Kidney tubule cell (primary cell): ENCODE measurements around the gene HS6ST2.

Source experiments
- DNase-seq: peaks from one replicate; pipeline ENCODE4 v3.0.0-alpha.2; 2018; ENCODE audit warnings: low spot score

The HS6ST2 gene

DNA sequence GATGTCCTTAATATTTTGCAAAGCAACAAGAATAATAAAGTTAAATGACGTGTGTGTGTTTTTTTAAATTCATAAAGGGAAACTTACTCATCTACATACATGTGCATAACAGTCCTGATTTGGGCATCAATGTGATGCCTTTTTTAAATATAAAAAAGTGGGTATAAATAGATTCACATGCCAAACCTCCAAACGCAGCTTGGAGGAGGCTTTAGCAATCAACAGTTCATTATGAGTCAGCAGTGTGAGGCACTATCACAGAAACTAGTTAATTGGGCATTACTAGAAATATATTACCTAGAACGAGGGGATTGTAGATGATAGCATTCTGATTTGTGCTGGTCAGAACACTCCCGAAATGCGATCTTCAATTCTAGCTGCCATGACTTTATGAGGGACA, 115.1 kb downstream of the HS6ST2 start:
- DNase-seq: no peak

DNA sequence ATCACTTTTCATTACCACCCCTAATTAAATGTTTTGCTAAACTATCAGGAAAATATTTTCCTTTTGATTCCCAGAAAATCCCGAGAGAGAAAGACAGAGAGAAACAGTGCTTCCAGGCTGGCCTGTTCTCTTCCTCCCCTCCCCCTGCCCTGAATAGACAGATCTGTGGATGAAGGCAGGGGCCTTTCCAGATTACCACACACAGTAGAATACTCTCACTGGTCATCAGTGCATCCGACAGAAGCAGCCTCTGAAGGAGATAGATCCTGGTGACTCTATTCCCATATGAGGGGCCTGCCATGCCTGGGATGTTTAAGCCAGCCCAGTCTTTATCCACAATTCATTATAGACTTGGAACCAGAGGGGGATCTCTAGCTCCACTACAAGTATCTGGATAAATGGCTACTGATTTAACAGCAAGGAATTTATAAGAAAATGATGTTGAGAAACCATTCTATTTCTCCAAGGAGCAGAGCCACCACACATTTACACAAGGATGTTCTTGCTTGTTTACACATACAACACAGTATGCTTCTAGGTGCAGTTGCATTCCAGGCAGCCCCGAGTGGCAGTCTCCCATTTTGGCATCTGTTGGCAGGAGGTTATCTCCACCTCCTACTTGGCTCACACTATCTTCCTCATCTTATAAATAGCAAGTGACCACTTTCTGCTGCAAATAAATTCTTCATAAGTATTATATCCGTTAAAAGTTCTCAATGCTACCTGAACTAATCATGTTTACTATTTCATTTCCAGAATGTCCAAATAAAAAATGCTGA, 115.8 kb downstream of the HS6ST2 start:
- DNase-seq: no peak

DNA sequence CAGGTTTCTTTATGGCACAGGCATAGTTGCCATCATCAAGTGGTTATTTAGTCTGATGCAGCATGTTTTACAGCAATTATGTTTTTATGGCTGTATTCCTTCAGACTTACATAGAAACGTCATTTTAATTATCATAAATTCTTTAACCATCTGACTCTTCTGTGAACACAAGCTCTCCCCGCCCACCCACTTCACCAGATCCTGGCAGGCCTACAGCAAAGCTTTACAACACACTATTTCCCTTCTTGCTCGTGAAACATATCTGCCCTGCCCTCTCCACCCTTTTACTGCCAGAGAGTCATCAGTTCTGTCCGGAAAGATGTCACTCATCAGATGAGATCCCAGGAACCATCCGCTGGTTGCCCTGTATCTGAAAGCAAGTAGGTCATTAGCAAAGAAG, 120.5 kb downstream of the HS6ST2 start:
- no peak for DNase-seq

GRCh38 chrX:132837126-132837525, 121.3 kb downstream of the HS6ST2 start:
- peak; percentile 70 for DNase-seq

DNA sequence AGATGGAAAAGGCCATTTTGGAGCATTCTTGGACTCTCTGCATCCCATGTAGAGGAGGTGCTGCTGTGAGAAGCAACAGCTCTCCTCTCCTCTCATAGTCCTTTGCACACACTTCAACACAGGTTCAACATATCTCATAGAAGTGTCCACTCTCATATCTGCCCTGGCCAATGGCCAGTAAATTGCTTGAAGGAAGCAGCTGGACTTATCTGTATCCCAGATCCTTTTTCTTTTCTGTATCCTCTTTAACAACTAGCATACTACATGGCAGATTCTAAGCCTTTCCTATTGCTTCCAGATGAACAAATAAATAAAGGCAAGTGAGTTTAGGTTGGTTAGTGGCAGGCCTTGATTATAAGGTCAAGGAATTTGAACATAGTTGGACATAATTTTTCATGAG, 122.0 kb downstream of the HS6ST2 start:
- no peak for DNase-seq

GRCh38 chrX:132834741-132835140, 123.7 kb downstream of the HS6ST2 start:
- no peak for DNase-seq

DNA sequence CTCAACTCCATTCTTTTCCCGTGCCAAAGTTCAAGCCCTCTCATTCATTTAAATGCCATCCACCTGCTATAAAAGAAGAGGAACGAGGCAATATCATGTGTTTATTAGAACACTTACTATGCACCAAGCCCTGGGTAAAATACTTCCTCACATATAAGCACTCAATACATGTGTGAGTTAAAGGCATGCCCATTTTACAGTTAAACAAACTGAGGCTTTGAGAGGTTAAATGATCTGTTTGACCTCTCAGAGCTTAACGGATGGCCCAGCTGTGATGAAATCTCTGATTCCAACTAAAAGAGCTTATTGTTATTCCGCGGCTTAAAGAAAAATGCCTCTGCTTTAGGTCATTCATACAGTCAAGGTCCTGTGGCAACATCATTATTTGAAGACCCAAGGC, 124.3 kb downstream of the HS6ST2 start:
- DNase-seq: no peak

DNA sequence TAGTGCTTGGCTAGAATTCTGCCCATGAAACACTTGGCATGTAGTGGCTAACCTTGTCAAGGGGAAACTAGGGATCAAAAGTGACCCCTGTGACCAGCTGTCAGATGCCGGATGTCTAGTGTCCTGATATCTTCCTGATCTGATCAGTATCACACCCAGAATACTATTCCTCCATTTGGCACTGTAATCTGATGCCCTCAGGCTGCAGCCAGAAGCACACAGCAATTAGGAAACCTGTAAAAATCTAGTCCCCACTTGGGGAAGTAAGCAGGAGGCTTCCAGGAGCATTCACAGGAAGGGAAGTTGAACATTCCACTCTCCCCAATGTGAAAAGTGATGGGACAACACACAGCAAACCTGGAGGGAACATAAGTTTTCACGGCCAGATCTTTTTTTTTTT, 125.1 kb downstream of the HS6ST2 start:
- DNase-seq: no peak

- no peak for DNase-seq
These were observed 127.0 kb downstream of the HS6ST2 start for GRCh38 chrX:132831336-132831973.

DNA sequence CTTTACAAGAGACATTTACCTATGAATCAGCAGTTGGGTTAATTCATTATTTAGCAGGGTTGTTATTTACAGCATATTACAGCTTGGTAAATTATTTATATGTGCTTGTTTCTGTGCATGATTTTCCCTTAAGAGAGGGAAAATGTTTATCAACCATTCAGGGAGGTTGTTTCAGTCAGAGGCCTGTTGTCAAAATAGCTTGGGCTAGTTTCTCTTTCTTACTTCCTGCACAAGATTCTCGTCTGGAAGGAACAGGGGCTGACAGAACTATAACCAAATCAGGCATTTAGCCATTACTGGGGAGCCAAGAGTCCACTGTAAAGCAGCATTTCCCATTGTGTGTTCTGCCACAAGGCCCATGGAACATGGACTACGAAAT, 135.8 kb downstream of the HS6ST2 start:
- DNase-seq: no peak

DNA sequence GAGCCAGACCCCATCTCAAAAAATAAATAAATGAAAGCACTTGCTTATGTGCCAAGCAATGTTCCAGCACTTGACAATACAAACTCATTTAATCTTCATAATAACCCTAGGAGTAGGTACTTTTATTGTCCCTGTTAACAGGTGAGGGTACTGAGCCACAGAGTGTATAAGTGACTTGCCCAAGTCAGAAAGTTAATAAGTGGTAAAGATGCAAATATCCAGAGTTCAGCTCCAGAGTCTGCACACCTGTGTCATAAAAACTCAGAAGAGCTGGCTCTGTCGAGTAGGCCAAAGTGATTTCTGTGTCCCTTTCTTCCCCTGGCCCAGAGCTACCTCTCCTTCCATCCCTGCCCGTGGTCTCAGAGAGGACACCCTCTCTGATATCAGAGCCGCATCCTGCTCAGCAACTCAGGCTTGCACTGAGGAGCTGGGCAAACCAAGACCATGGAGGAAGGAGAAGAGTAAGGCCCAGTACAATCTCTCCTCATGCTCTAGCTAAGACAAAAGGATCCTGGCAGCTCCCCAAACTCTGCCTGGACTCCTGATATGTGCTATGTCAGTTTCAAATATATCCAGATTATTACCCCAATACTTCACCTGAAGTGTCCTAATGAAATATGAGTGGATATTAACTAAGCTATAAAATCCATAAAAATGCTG, 136.3 kb downstream of the HS6ST2 start:
- DNase-seq: no peak

DNA sequence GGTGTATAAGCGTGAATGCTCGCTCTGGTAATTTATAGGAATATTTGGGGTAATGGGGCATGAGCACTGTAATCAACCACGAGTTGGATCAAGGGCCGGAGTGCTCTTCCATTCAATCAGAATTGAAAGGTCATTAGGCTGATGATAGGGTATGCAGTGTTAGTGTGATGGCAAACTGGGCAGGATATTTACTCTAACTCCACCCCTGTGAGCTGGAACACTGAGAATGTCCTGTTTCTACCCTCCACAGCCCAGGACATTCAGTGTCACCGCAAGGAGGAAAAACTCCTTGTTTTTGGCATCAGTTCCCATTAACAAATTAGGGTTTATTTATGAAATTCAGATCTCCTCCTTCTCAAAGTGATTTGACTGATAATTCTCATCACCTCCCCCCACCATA, 137.8 kb downstream of the HS6ST2 start:
- no peak for DNase-seq

DNA sequence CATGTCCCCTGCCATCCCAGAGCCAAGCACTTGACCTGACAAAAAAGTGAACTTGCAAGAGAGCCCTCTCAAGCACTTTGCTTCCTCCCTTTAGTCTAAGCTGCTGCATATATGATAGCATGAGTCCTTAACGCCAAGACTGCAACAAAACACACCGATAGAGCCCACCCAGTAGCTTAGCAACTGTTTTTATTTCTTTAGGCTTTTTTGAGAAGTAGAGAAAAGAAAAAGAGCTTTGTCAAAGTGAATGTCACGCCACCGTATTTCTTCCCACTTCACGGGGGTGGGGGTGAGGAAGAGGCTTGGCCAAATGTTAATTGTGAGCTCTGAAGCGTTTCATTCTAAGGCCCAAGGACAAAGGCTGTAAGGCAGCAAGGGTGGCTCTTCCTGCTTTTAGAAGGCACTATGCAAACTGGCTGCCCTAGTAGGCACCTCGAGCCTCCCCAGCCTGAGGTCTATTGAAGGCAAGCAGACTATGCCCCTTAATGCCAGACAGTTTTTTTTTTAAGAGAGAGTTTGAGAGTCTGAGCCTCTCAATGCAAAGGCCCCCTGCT, 138.6 kb downstream of the HS6ST2 start:
- DNase-seq: no peak

DNA sequence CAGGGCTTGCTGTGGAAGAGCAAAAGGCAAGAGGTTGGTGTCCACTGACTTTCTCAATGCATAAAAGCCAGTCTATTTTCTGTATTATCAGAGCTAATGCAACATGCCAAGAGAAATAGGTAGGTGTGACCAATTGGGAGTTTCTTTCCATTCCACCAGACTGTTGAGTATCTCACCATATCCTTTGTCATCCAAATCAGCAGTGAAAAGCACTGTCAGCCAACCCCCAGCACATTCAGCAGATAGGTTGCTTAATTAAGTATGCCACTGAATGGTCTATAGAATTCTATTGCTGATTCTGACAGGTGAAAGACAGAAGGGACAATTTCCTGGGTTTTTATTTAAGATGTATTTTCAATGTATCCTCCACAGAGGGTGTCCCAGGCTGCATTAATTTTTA, 139.8 kb downstream of the HS6ST2 start:
- DNase-seq: no peak

GRCh38 chrX:132815643-132816042, 142.8 kb downstream of the HS6ST2 start:
- DNase-seq: no peak

DNA sequence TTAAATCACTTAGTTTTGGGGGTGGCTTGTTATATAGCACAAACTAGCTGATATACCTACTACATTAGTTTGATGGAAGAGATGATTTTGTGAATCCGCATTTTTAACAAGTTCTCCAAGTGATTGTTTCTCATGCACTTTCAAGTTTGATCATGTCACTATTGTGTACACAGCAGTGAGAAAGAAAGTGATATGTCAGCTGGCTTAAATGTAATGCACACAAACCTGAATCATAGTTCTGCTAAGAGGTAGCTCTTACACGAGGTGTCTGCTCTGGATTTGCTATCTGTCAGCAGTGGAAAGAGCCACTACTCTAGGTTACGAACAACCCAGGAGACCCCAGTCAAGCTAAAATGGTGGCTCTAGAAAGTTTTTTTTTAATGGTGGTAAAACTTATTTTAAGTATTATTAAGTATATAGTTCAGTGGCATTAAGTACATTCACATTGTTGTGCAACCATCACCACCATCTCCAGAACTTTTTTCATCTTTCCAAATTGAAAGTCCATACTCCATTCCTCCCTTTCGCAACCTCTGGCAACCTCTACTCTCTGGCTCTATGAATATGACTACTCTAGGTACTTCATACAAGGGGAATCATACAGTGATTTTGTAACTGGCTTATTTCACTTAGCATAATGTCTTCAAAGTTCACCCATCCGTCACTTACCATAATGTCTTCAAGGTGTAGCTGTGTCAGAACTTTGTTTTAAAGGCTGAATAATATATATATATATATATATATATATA, 147.3 kb downstream of the HS6ST2 start:
- no peak for DNase-seq

DNA sequence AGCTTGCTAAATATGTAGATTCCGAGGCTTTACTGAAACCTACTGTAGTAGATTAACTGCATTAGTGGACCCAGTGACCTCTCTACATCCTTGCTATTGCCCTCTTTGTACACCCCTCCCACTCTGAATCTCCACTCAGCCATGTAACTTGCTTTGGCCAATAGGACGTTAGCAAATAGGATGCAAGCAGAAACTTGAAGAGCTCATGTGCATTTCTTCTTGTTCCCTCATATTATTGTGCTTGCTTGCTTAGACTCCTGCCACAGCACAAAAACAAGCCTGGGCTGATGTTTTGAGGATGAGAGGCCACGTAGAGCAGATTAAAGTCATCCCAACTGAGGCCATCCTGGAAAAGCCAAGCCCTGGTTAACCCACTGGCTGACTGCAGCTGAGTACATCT, 147.9 kb downstream of the HS6ST2 start:
- DNase-seq: no peak

DNA sequence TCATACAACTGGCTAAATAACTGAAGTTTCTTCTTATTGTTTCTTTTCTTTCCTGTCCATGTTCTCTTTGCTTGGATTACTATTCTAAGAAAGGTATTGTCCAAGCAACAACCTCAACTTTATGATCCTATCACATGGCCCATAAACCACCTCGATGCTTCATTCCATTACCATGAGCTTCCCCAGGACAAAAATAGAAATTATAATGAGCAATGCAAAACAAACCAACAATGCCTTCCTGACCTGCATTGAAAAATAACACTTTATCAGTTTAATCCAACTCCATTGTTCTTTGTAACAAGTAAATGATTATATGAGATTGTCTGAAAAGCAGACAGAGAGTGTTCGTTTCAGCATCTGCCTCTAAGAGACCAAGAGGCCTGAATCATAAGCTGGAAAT, 148.8 kb downstream of the HS6ST2 start:
- peak; percentile 22 for DNase-seq

GRCh38 chrX:132807411-132808030, 150.9 kb downstream of the HS6ST2 start:
- DNase-seq: no peak

- DNase-seq: peak; percentile 10
These were observed 156.4 kb downstream of the HS6ST2 start for GRCh38 chrX:132802033-132802432.

DNA sequence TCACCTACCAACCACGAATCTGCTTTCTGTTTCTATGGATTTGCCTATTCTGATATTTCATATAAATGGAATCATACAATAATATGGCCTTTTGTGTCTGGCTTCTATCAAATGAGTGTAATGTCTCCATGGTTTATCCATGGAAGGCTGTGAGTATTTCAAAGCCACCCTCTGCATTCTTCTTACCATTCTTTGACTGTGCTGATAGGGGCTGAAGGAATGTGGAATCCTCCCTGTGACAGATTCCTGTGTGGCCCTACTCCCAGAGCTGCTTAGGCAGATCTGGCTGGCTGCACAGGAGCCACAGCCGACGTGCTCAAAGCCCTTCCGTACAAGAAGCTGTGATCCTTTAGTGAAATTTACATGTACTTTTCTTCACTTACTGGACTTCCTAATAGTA, 163.2 kb downstream of the HS6ST2 start:
- peak; percentile 11 for DNase-seq

- DNase-seq: no peak
These were observed 166.7 kb downstream of the HS6ST2 start for GRCh38 chrX:132791714-132792113.
